Activated CD8-positive, alpha-beta memory T cell treated with anti-CD3 and anti-CD28 coated beads for 36 hours (primary cell): ENCODE measurements around the gene TIE1. TPM values are rescaled to one million over a fixed set of nuclear protein-coding genes. Genes with fewer than 3 reads are reported as not detected.

Experiments used
- CTCF ChIA-PET: fragments of 350-600 bp; sonication (Branson Sonifier 250); formaldehyde crosslinking; loops from one replicate; lab custom pipeline; 2021; ENCODE audit warnings: antibody characterized with exemption; lab: Charles Lee
- POLR2A ChIA-PET: fragments of 350-600 bp; sonication (Branson Sonifier 250); formaldehyde crosslinking; loops from one replicate; lab custom pipeline; 2021; ENCODE audit warnings: antibody characterized with exemption; lab: Charles Lee
- total RNA-seq, 2 experiments: library from RNA; stranded (reverse); gene quantifications; one replicate each; pipeline ENCODE4 v1.2.3, GENCODE V29; 2021

TIE1 gene
- total RNA-seq, 2 experiments from 2014 or later: 0.44 to 0.59 TPM

DNA sequence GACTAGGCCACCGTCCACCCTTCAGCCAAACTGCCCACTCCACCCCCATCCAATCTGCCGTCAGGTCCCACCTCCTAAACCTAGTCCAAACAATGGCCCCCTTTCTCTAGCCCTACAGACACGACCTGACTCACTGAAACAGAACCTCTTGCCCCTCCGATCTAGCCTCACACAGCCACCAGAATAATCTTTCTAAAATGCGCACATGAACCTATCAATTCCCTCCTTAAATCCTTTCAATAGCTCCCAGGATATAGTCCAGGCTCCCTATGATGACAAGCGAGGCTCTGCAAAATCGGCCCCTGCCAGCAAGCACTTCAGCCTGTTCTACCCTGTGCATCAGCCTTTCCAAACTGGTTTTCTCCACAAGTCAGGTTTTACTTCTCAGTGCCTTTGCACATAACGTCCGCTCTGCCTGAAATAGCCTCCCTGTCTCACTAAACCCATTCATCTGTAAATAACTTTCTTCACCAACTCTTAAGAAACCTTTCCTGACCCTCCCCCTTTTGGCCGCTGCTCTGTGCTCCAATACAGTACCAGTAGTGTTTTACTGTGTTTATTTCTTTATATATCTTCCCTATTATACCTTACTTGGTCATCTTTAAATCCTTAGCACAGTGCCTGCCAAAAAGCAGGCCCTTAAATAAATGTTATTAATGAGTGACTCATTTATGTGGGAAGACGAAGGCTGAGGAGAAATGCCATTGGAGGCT is 49.0 kb downstream of the TIE1 start:
- POLR2A ChIA-PET: no interaction called here
- CTCF ChIA-PET: no interaction called here

DNA sequence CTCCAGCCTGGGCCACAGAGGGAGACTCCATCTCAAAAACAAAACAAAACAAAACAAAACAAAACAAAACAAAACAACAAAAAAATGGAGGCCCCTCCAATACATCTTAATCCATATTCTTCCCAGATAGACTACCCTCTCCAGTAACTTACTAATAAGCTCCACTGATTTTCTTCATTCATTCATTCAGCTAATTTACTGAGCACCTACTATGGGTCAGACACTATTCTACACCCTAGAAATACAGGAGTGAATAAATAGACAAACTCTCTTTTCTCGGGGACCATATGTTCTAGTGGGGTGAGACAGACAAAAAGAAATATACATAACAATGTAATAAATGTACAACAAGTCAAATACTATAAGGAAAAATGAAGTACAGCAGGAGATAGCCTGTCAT is 50.2 kb downstream of the TIE1 start:
- ChIA-PET POLR2A (no interaction called here), CTCF (no interaction called here)

DNA sequence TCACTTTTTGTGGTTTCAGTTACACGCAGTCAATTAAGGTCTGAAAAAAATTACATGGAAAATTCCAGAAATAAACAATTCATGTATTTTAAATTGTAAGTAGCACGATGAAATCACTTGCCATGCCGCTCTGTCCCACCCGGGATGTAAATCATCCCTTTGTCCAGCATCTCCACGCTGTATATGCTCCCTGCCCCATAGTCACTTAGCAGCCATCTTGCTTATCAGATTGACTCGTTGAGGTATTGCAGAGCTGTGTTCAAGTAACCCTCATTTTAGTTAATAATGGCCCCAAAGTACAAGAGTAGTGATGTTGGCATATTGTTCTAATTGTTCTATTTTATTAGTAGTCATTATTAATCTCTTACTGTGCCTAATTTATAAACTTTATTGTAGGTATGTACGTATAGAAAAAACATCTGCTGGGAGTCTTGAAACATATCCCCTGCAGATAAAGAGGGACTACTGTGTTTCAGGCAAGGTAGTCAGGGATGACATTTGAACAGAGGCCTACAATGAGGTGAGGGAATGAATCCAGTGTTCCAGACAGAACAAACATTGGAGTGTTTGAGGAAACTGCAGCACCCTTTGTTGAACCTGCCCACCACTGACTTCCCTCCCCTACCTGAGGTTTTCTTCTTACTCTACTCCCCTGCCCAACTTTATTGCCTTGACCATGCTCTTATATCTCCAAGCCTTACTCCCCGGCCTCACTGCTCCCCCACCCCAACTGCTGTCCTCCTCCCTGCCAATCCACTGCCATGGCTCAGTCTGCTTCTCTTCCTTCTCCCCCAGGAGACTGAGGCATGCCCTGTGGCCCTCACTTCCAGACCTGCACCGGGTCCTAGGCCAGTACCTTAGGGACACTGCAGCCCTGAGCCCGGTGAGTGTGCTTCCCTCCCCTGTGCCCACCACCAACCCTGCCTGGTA is 50.9 kb downstream of the TIE1 start:
- ChIA-PET POLR2A (no interaction called here), CTCF (no interaction called here)

DNA sequence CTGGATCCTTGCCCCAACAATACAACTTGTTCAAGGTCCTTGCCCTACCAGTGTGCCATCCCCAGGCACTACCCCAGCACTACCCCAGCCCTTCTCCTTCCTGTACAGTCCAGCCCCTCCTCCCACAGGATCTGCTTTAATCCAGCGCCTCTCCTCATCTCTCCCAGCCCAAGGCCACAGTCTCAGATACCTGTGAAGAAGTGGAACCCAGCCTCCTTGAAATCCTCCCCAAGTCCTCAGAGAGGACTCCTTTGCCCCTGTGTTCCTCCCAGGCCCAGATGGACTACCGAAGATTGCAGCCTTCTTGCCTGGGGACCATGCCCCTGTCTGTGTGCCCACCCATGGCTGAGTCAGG is 51.5 kb downstream of the TIE1 start:
- POLR2A ChIA-PET: no interaction called here
- CTCF ChIA-PET: no interaction called here

DNA sequence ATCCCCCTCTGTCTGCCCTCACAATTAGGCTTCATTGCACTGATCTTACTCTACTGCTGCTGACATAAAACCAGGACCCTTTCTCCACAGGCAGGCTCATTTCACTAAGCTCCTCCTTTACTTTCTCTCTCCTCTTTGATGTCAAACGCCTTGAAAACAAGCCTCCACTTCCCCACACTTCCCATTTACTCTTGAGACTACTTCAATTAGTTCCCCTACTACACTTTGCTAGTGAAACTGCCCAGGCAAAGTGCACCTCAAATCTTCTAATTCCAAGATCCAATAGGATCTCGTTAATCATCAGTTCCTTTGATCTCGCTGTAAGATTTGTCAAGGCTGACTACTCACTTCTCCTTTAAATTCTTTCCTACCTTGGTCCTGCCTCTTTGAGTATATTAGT is 52.1 kb downstream of the TIE1 start:
- CTCF ChIA-PET: no interaction called here
- POLR2A ChIA-PET: no interaction called here

DNA sequence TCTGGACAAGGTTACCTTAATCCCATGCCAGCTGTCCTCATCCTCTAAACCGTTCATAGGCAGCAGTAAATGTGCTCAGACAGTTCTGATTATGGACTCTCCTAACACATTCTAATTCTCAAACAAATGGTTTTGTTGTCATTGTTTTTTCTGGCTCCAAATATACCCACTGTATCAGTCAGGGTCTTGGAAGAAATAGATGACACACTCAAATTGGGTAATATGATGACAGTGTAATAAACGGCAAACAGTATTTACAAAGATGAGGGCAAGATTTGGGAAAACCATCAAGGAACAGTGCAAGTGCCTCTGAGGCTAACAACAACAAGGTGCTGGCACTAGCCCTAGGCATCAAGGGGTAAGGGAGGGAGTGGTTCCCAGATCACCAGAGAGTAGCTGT is 53.7 kb downstream of the TIE1 start:
- ChIA-PET CTCF (no interaction called here), POLR2A (no interaction called here)

DNA sequence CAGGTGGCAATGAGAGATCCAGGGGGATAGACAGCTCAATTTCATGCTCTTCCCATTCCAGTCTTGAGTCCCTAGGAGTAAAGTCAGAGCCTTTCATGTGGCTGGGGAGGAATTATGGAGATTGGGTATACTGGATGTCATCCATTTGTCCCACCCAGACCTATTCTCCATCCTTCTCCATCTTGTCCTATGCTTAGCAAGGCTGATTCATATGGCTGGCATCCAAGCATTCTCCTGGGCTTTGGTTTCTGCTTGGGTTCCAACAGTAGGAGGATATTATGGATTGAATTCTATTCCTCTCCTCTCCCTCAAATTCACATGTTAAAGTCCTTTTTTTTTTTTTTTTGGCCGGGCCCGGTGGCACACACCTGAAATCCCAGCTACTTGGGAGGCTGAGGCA is 54.2 kb downstream of the TIE1 start:
- ChIA-PET CTCF (no interaction called here), POLR2A (no interaction called here)

DNA sequence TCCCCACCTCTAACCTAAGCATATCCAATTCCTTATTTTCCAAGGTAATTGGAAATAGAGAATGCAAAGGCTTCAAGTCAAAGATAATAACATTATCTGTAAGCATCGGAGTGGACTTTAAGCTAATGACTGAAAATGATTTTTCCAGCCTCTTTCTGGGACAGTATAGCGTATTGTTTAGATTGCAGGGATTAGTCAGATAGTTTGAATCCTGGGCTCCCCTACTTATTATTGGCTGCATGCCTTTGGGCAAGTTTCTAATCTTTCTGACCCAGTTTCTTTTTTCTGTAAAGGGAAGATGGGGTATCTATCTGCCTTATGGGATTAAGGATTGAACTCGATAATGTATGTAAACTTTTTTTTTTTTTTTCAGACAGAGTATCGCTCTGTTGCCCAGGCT is 56.5 kb downstream of the TIE1 start:
- POLR2A ChIA-PET: interaction anchor here (1.0 kb wide), 1 partner anchor 10 kb away, joined by 3 read pairs; no protein-coding TSS in a partner anchor
- CTCF ChIA-PET: no interaction called here

DNA sequence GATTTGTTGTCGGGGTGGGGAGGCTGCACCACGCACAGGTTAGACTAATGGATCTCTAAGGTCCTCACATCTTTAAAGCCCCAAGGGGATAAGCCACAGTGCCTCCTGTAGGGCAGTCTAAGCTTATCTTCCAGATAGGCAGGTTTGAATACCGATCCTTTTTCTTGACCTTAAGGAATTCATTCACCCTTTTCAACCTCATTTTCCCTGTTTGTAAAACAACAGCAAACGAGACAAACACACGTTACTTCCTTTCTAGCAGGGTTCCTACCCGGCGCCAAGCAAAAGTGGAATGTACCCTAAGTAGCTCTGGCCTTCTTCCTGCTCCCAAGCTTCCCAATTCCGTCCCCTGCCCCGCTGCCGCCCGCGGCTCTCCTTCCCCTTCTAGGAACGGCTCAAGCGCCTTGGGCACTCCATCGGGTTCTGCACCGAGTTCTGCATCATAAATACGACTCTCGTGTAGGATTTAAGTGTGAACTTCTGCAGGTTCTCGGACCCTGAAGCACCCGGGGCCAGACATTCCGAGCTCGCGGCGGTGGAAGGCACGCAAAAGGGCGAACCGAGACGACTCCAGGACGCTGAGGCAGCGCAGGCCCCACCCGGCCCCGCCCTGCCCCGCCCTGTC is 57.5 kb downstream of the TIE1 start:
- POLR2A ChIA-PET: interaction anchor here (0.8 to 1.6 kb wide), 4 partner anchors 10 to 132 kb away, joined by 3 to 16 read pairs (median 3); partner anchors contain the start of genes ELOVL1 and HYI
- CTCF ChIA-PET: interaction anchor here (0.6 to 1.5 kb wide), 4 partner anchors 10 to 144 kb away, joined by 3 to 4 read pairs (median 4); partner anchors contain the start of gene ELOVL1

DNA sequence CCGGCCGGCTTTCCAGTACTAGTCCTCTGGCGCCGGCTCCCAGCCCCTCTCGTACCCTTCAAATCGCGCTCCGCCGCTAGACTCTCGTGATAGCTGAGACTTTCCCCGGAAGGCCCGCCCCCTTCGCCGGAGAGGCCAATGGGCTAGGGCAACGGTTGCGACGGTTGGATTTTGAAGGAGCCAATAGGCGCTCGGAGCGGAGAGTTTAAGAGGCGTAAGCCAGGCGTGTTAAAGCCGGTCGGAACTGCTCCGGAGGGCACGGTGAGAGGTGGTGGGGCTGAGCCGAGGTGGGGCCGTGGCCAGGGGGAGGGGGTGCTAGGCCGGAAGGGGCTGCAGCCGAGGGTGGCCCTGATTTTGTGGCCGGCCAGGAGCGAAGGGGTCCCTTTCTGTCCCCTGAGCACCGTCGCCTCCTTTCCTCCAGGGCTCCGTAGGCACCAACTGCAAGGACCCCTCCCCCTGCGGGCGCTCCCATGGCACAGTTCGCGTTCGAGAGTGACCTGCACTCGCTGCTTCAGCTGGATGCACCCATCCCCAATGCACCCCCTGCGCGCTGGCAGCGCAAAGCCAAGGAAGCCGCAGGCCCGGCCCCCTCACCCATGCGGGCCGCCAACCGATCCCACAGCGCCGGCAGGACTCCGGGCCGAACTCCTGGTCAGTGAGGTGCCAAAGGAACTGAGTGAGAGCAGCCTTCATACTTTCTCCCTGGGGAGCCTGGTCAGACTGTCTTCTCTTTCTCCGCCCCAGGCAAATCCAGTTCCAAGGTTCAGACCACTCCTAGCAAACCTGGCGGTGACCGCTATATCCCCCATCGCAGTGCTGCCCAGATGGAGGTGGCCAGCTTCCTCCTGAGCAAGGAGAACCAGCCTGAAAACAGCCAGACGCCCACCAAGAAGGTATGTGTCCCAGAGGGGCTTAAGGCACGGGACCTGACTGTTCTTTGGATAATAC is 58.2 kb downstream of the TIE1 start, which contains the start of gene CDC20:
Gene CDC20, plus strand, starts transcription at position 236 of the 948 bp plus-strand sequence. Its CDS starts 235 bp downstream, at position 471.
- POLR2A ChIA-PET: interaction anchor here (0.8 to 1.6 kb wide), 4 partner anchors 9 to 132 kb away, joined by 3 to 16 read pairs (median 3); partner anchors contain the start of genes ELOVL1 and HYI
- CTCF ChIA-PET: interaction anchor here (1.1 to 1.5 kb wide), 3 partner anchors 9 to 132 kb away, joined by 3 to 4 read pairs (median 4); partner anchors contain the start of gene ELOVL1

DNA sequence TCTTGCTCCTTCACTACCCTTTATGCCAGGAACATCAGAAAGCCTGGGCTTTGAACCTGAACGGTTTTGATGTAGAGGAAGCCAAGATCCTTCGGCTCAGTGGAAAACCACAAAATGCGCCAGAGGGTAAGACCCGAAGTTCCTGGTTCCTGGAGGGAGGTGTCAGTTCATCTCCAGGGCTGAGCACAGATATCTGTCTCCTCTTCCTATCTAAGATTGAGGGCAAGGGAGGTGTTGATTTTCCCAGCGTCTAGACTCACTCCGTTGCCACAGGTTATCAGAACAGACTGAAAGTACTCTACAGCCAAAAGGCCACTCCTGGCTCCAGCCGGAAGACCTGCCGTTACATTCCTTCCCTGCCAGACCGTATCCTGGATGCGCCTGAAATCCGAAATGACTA is 58.9 kb downstream of the TIE1 start:
- CTCF ChIA-PET: interaction anchor here (1.1 kb wide), 1 partner anchor 30 kb away, joined by 3 read pairs; the partner anchor contains the start of genes MED8 and SZT2
- POLR2A ChIA-PET: no interaction called here

DNA sequence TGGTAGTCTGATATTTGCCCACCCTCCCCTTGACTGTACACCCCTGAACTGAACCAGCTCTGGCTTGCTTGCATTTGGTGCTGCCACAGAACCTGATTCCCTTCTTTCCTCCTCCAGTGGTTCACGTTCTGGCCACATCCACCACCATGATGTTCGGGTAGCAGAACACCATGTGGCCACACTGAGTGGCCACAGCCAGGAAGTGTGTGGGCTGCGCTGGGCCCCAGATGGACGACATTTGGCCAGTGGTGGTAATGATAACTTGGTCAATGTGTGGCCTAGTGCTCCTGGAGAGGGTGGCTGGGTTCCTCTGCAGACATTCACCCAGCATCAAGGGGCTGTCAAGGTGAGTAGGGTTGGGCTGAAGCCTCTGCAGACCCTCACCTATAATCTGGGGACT is 59.8 kb downstream of the TIE1 start:
- ChIA-PET CTCF (interaction anchor here (1.1 kb wide), 1 partner anchor 29 kb away, joined by 3 read pairs; the partner anchor contains the start of genes MED8 and SZT2), POLR2A (no interaction called here)

DNA sequence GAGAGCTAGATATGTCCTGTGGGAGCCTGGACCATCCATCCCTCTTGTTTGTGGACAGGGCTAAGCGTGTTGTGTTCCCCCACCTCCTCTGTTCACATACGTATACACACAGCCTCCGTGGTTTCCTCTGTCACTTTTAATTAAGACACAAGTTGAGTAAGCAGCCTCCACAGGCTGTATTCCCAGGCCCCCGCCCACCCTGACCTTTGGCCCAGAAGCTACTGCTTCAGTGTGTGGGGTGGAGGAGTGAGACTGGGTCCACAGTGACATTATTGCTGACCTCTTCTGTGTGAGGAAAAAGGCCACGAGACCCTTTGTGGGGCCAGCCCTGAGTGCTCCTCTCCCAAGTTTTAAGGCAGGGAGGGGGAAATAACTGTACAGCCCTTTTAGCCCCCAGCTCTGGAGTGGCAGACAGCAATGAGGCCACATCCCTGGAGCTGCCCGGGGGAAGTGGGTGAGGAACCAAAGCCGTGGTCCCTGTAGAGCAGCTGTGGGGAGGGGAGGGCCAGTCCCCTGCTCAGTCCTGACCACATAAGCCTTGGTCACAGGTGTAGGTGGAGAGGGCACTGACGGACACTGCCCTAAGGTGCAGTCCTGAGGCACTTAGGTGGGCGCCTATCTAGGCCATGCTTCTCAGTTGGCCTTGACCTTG is 62.6 kb downstream of the TIE1 start:
- ChIA-PET POLR2A (interaction anchor here (0.6 kb wide), 1 partner anchor 29 kb away, joined by 9 read pairs; no protein-coding TSS in a partner anchor), CTCF (no interaction called here)

DNA sequence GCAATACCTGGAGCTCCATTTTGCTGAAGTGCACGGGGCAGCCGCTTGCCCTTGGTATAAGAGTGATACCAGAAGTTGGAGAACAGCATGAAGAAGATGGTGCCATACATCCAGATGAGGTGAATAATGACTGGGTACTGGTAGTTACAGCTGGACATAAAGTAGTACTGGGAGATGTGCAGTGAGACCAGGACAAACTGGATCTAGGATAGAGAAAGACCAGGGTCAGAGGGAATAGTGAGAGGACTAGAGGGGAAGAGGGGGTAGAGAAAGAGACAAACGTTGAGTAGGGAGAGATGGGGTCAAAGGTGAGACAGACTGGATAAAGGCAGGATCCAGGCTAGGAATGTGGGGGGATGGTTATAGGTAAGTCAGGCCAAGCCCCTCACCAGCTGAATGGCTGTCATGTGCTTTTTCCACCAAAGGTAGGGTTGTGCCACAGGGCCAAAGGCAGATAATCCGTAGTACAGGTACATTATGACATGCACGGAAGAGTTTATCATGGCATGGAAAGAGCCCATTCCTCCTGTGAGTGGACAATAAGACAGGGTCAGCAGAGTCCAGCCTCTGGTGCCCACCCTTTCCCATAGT is 63.2 kb downstream of the TIE1 start:
- POLR2A ChIA-PET: no interaction called here

DNA sequence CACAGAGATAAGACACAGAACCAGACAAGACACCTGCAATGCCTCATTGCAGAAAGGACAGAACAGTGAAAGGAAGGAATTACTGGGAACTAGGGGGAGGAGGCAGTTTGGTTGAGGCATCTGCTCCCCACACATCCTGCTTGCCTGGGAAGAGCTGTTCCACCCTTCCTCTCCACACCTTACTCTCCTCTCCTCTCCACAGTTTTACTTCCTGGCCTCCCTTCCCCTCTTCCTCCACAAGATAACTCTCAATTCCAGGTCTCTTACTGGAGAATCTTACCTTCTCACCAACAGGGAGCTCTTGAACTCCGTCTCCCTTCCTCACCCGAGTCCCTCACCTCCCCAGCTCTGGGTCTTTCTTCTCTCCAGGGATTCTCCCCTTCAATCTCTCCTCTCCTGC is 64.9 kb downstream of the TIE1 start:
- CTCF ChIA-PET: no interaction called here

More for the DNA sequence above, 63.2 kb downstream of the TIE1 start:
- CTCF ChIA-PET: no interaction called here

DNA sequence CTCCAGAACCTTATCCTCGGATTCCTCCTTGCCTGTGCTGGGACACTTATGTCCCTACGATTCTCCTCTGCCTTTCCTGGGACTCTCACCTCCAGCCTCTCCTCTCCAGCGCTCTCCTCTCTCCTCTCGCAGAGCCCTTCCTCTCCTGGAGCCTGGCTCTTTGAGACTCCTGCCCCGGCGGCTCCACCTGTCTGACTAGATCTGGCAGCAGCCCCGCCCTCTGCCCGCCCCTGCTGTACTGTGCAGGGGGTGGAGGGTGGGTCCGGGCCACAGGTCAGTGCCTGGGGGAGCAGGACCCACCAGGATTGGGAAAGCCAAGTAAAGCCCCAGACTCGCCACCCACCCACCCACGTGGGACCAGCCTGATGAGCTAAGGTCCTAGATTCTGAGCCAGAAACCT is 65.4 kb downstream of the TIE1 start:
- CTCF ChIA-PET: no interaction called here
- POLR2A ChIA-PET: interaction anchor here (1.1 kb wide), 1 partner anchor 9 kb away, joined by 3 read pairs; no protein-coding TSS in a partner anchor

More for the DNA sequence above, 64.9 kb downstream of the TIE1 start:
- POLR2A ChIA-PET: no interaction called here

DNA sequence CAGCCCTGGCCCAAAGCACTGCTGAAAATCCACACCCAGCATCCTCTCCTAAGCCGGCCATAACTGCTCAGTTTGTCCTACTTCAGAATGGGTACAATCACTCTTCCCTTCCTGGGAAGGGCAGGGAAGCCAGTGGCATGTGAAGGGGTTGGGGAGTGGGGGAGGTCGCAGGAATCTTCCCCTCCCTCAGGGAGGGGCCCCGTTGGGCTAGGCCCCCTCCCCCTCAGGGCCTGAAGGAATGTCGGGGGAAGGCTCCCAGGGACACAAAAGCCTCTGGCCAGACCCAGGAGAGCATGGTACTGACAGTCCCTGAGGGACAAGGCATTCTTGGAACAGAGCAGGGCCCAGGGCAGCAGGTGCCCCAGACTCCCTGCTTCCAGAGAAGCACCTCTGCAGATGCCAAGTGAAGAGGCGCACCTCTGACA is 65.8 kb downstream of the TIE1 start:
- CTCF ChIA-PET: no interaction called here
- POLR2A ChIA-PET: interaction anchor here (1.1 to 2.8 kb wide), 2 partner anchors 8 to 10 kb away, joined by 3 to 16 read pairs; partner anchors contain the start of gene CDC20
